K562 (cell line): Measurements from ENCODE around the gene SLC39A13. TPM values are rescaled to one million over a fixed set of nuclear protein-coding genes. Genes with fewer than 3 reads are reported as not detected.

Experiments used
- ATF4 ChIP-seq: fragments of 450-650 bp; formaldehyde crosslinking; IDR thresholded peaks from 2 replicates; pipeline ENCODE4 v1.4.0; 2022; ENCODE audit warnings: mild to moderate bottlenecking, moderate library complexity
- CHD4 ChIP-seq: fragments of 200-600 bp; sonication (generic); IDR thresholded peaks from 3 replicates; pipeline ENCODE4 v1.6.1; 2012; ENCODE audit warnings: low read depth, mild to moderate bottlenecking, mixed read lengths, low read length, inconsistent platforms; ENCODE audit not compliant: insufficient read depth, insufficient replicate concordance, poor library complexity, severe bottlenecking
- FIP1L1 ChIP-seq: fragments of 200-400 bp; formaldehyde crosslinking; IDR thresholded peaks from 2 replicates; pipeline ENCODE4 v1.6.1; 2018; ENCODE audit warnings: mild to moderate bottlenecking, low read depth, low read length; ENCODE audit not compliant: poor library complexity, severe bottlenecking
- GTF2F1 ChIP-seq: IDR thresholded peaks from 2 replicates; pipeline ENCODE4 v1.6.1; 2011; ENCODE audit warnings: low read depth, low read length, improper control_type of control experiment
- KAT7 ChIP-seq: sonication (generic); formaldehyde crosslinking; IDR thresholded peaks from 2 replicates; pipeline ENCODE4 v1.8.0; 2022; ENCODE audit warnings: missing genetic modification reagents, mild to moderate bottlenecking, borderline replicate concordance
- KAT8 ChIP-seq: fragments of 450-650 bp; IDR thresholded peaks from 2 replicates; pipeline ENCODE4 v1.6.1; 2016; ENCODE audit warnings: low read depth, mild to moderate bottlenecking
- MED1 ChIP-seq: sonication (generic); formaldehyde crosslinking; IDR thresholded peaks from 2 replicates; pipeline ENCODE4 v1.8.1; 2023; ENCODE audit warnings: missing genetic modification reagents, borderline replicate concordance
- SAFB ChIP-seq: fragments of 200-400 bp; formaldehyde crosslinking; IDR thresholded peaks from 2 replicates; pipeline ENCODE4 v1.6.1; 2017; ENCODE audit warnings: low read depth, low read length, borderline replicate concordance
- STAT5B ChIP-seq: fragments of 250-450 bp; sonication (Bioruptor Pico); IDR thresholded peaks from 2 replicates; pipeline ENCODE4 v1.8.0; 2021; ENCODE audit warnings: mild to moderate bottlenecking, inconsistent platforms
- XRCC3 ChIP-seq: fragments of 450-650 bp; IDR thresholded peaks from 2 replicates; pipeline ENCODE4 v1.6.1; 2017; ENCODE audit warnings: mild to moderate bottlenecking, moderate library complexity
- ZNF140 ChIP-seq: fragments of 250-450 bp; sonication (Bioruptor Pico); IDR thresholded peaks from 2 replicates; pipeline ENCODE4 v1.8.0; 2021; ENCODE audit warnings: moderate library complexity, mild to moderate bottlenecking, inconsistent platforms
- ZNF197 ChIP-seq: fragments of 200-800 bp; sonication (Bioruptor generic); IDR thresholded peaks from 2 replicates; pipeline ENCODE4 v1.6.1; 2016; ENCODE audit warnings: low read depth, missing genetic modification characterization, missing compliant biosample characterization
- polyA plus RNA-seq, 8 experiments: library from polyadenylated mRNA; depleted of rRNA in 4 of 8; stranded (reverse) in 5 of 8; unstranded in 3 of 8; fragments of >200 nt; fragmentation: Nextera tagmentation in 2 of 8; fragmentation: Illumina TruSeq in 1 of 8; extraction: Ambion mirVana in 2 of 8; extraction: Trizol in 1 of 8; gene quantifications; 2 replicates each; pipeline versions ENCODE4 v1.2.1 to v1.2.3, GENCODE V29; 2011 to 2014; ENCODE audit warnings: inconsistent platforms in 1 of 8, missing spikeins in 1 of 8
- total RNA-seq, 7 experiments: library from RNA; depleted of rRNA in 6 of 7; stranded (reverse); fragments of >200 nt in 6 of 7; fragmentation: Illumina TruSeq in 2 of 7; extraction: Trizol in 2 of 7; gene quantifications; 2 replicates each; pipeline versions ENCODE4 v1.2.1 to v1.2.3, GENCODE V29; 2011 to 2021; ENCODE audit warnings: low replicate concordance in 1 of 7
- TF ChIP-seq, protein P1 (sequence below), 2 experiments: fragments of 450-650 bp in 1 of 2; sonication (generic) in 1 of 2; formaldehyde crosslinking in 1 of 2; IDR thresholded peaks; 2 replicates each; pipeline versions ENCODE4 v1.7.1 to v1.9.0; 2016 to 2022; ENCODE audit warnings: inconsistent platforms in 1 of 2, mild to moderate bottlenecking in 1 of 2, missing genetic modification reagents in 1 of 2

SLC39A13 gene
- total and polyA plus RNA-seq, 9 of the 15 experiments (the other 6 are each of a cell fraction or from before 2014, with no cell fraction given): 0.17 to 15.9 (median 3.2) TPM

- TF ChIP-seq, protein P1, sequence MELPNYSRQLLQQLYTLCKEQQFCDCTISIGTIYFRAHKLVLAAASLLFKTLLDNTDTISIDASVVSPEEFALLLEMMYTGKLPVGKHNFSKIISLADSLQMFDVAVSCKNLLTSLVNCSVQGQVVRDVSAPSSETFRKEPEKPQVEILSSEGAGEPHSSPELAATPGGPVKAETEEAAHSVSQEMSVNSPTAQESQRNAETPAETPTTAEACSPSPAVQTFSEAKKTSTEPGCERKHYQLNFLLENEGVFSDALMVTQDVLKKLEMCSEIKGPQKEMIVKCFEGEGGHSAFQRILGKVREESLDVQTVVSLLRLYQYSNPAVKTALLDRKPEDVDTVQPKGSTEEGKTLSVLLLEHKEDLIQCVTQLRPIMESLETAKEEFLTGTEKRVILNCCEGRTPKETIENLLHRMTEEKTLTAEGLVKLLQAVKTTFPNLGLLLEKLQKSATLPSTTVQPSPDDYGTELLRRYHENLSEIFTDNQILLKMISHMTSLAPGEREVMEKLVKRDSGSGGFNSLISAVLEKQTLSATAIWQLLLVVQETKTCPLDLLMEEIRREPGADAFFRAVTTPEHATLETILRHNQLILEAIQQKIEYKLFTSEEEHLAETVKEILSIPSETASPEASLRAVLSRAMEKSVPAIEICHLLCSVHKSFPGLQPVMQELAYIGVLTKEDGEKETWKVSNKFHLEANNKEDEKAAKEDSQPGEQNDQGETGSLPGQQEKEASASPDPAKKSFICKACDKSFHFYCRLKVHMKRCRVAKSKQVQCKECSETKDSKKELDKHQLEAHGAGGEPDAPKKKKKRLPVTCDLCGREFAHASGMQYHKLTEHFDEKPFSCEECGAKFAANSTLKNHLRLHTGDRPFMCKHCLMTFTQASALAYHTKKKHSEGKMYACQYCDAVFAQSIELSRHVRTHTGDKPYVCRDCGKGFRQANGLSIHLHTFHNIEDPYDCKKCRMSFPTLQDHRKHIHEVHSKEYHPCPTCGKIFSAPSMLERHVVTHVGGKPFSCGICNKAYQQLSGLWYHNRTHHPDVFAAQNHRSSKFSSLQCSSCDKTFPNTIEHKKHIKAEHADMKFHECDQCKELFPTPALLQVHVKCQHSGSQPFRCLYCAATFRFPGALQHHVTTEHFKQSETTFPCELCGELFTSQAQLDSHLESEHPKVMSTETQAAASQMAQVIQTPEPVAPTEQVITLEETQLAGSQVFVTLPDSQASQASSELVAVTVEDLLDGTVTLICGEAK (IDR thresholded peaks at IDR 0.05): peak; percentile 99
- TF ChIP-seq, protein P1 (CRISPR knock-in tag; IDR thresholded peaks at IDR 0.05): no peak
- TF ChIP-seq KAT8 (no peak), ATF4 (CRISPR knock-in tag) (no peak), CHD4 (no peak), STAT5B (CRISPR knock-in tag) (no peak), ZNF140 (CRISPR knock-in tag) (no peak), ZNF197 (CRISPR knock-in tag) (peak; percentile 78), FIP1L1 (peak; percentile 96), SAFB (0 out of 2 replicates have a peak, but pooled peaks have one; percentile 27), MED1 (CRISPR knock-in tag) (peak; percentile 52; the same call in 1 of the 2 replicates), KAT7 (CRISPR knock-in tag) (peak; percentile 88; the same call in 1 of the 2 replicates), GTF2F1 (peak; percentile 65; the same call in 1 of the 2 replicates), XRCC3 (no peak)
Observed at GRCh38 chr11:47407746-47408590, at the start of gene SLC39A13 (continued).
